ENCODE measurements around the gene SLC43A1.
"Not testable (repeated sequence)": the region's sequence is repeated elsewhere in the genome, so short reads cannot be mapped to it uniquely, and the experiment has no call there.

The SLC43A1 gene

GRCh38 chr11:57515332-57516060, at the start of gene SLC43A1:
SLC43A1 (minus strand) TSS chr11:57515702; CDS start chr11:57514111, 1,591 bp downstream.
- DNase-seq: peak; percentile 77

GRCh38 chr11:57562596-57562995, 47.1 kb upstream of the SLC43A1 start:
- no peak for DNase-seq

- peak; percentile 8 for DNase-seq
Measured at GRCh38 chr11:57560146-57560545, 44.6 kb upstream of the SLC43A1 start.

- DNase-seq: no peak
Measured at GRCh38 chr11:57556041-57556440, 40.5 kb upstream of the SLC43A1 start.

- DNase-seq: no peak
Measured at GRCh38 chr11:57555393-57555792, 39.9 kb upstream of the SLC43A1 start.

GRCh38 chr11:57552479-57552878, 37.0 kb upstream of the SLC43A1 start:
- DNase-seq: no peak

- DNase-seq: no peak
Measured at GRCh38 chr11:57551941-57552340, 36.4 kb upstream of the SLC43A1 start.

GRCh38 chr11:57549983-57550382, 34.5 kb upstream of the SLC43A1 start:
- no peak for DNase-seq

GRCh38 chr11:57547854-57548377, 32.4 kb upstream of the SLC43A1 start:
- DNase-seq: no peak

GRCh38 chr11:57546869-57547475, 31.5 kb upstream of the SLC43A1 start:
- peak; percentile 16 for DNase-seq

GRCh38 chr11:57546451-57546850, 30.9 kb upstream of the SLC43A1 start:
- DNase-seq: no peak

- DNase-seq: no peak
Measured at GRCh38 chr11:57545883-57546282, 30.4 kb upstream of the SLC43A1 start.

GRCh38 chr11:57544566-57544965, 29.1 kb upstream of the SLC43A1 start:
- no peak for DNase-seq

GRCh38 chr11:57543593-57543992, 28.1 kb upstream of the SLC43A1 start:
- DNase-seq: no peak

- no peak for DNase-seq
Measured at GRCh38 chr11:57542582-57542981, 27.1 kb upstream of the SLC43A1 start.

- DNase-seq: no peak
Measured at GRCh38 chr11:57541169-57541568, 25.7 kb upstream of the SLC43A1 start.

GRCh38 chr11:57539342-57539741, 23.8 kb upstream of the SLC43A1 start:
- DNase-seq: no peak

- no peak for DNase-seq
Measured at GRCh38 chr11:57536947-57537619, 21.6 kb upstream of the SLC43A1 start, which contains the start of gene SMTNL1. SMTNL1 (plus strand) TSS chr11:57537595; CDS start chr11:57542643, 5,048 bp downstream.

GRCh38 chr11:57534449-57534848, 18.9 kb upstream of the SLC43A1 start:
- DNase-seq: not testable (repeated sequence)

- peak; percentile 100 for DNase-seq
Measured at GRCh38 chr11:57530596-57531507, 15.3 kb upstream of the SLC43A1 start, which contains the start of gene TIMM10. TIMM10 (minus strand) TSS chr11:57530754; CDS start chr11:57530189, 565 bp downstream.

GRCh38 chr11:57530215-57530595, 14.7 kb upstream of the SLC43A1 start:
- DNase-seq: no peak

GRCh38 chr11:57529012-57529411, 13.5 kb upstream of the SLC43A1 start:
- no peak for DNase-seq

Data from NCI-H69 (cell line).